Tongue (tissue), 2 donors: ENCODE results near the gene ARHGAP5. TPM values are rescaled to one million over a fixed set of nuclear protein-coding genes. Genes with fewer than 3 reads are reported as not detected.

Experiments
- DNase-seq: peaks from one replicate; pipeline ENCODE4 v3.0.0-alpha.2; 2015
- total RNA-seq: library from RNA; depleted of rRNA; stranded (reverse); fragments of >200 nt; gene quantifications from one replicate; pipeline ENCODE4 v1.2.3, GENCODE V29; 2014

ARHGAP5 gene
- 206 TPM for total RNA-seq

- no peak for DNase-seq
Observed at GRCh38 chr14:32077081-32078022, at the start of gene ARHGAP5. Gene ARHGAP5 (plus strand): TSS chr14:32077304. CDS start chr14:32090670, 13,366 bp downstream.

GRCh38 chr14:32028599-32028998 is 48.5 kb upstream of the ARHGAP5 start:
- DNase-seq = no peak

- no peak for DNase-seq
Observed at GRCh38 chr14:32033543-32033942, 43.6 kb upstream of the ARHGAP5 start.

GRCh38 chr14:32038876-32039275 is 38.2 kb upstream of the ARHGAP5 start:
- DNase-seq = no peak

GRCh38 chr14:32039401-32040030 is 37.6 kb upstream of the ARHGAP5 start:
- DNase-seq = no peak

GRCh38 chr14:32043624-32044023 is 33.5 kb upstream of the ARHGAP5 start:
- no peak for DNase-seq

GRCh38 chr14:32044454-32044853 is 32.6 kb upstream of the ARHGAP5 start:
- DNase-seq = no peak

- no peak for DNase-seq
Observed at GRCh38 chr14:32047791-32048190, 29.3 kb upstream of the ARHGAP5 start.

GRCh38 chr14:32049361-32050088 is 27.6 kb upstream of the ARHGAP5 start:
- DNase-seq = no peak

GRCh38 chr14:32050878-32051277 is 26.2 kb upstream of the ARHGAP5 start:
- peak; percentile 7 for DNase-seq

GRCh38 chr14:32054536-32054935 is 22.6 kb upstream of the ARHGAP5 start:
- no peak for DNase-seq

- DNase-seq = no peak
Observed at GRCh38 chr14:32055175-32055574, 21.9 kb upstream of the ARHGAP5 start.

GRCh38 chr14:32059702-32060101 is 17.4 kb upstream of the ARHGAP5 start:
- DNase-seq = no peak

- DNase-seq = no peak
Observed at GRCh38 chr14:32064931-32065330, 12.2 kb upstream of the ARHGAP5 start.

- DNase-seq = no peak
Observed at GRCh38 chr14:32068708-32069107, 8.4 kb upstream of the ARHGAP5 start.

GRCh38 chr14:32070282-32070681 is 6.8 kb upstream of the ARHGAP5 start:
- DNase-seq = no peak

- DNase-seq = no peak
Observed at GRCh38 chr14:32072676-32073075, 4.4 kb upstream of the ARHGAP5 start.

- peak; percentile 90 for DNase-seq
Observed at GRCh38 chr14:32073537-32074189, 3.4 kb upstream of the ARHGAP5 start.

GRCh38 chr14:32074887-32075572 is 2.1 kb upstream of the ARHGAP5 start:
- DNase-seq = no peak

- DNase-seq = no peak
Observed at GRCh38 chr14:32075672-32076277, 1.3 kb upstream of the ARHGAP5 start.
